ENCODE measurements around the gene HBD.

Gene HBD

DNA sequence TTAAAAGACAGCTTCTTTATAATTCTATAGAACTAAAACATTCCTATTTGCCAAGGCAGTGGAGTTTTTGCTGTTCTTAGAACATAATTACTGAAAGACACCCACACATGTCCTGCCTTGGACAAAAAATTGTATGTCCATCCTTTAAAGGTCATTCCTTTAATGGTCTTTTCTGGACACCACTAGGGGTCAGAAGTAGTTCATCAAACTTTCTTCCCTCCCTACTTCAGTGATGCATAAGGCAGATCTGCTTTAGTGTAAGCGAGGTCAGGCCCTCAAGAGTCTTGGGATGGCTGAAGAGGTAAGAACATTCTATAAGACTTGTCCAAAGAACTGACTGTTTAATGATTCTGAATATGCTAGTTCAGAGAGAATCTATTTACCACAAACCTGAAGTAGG, 29.5 kb downstream of the HBD start:
- no peak for DNase-seq (ENCODE audit: insufficient read length, low spot score)
- FAIRE-seq: no peak
- peak; percentile 1 for TF ChIP-seq CTCF (IDR thresholded peaks at IDR 0.05; ENCODE audit: insufficient read depth, missing control alignments)

- DNase-seq (ENCODE audit: insufficient read length, low spot score) (no peak), FAIRE-seq (no peak)
- no peak for TF ChIP-seq CTCF (IDR thresholded peaks at IDR 0.05; ENCODE audit: insufficient read depth, missing control alignments)
Observed at GRCh38 chr11:5203366-5203765, 30.9 kb downstream of the HBD start.

DNA sequence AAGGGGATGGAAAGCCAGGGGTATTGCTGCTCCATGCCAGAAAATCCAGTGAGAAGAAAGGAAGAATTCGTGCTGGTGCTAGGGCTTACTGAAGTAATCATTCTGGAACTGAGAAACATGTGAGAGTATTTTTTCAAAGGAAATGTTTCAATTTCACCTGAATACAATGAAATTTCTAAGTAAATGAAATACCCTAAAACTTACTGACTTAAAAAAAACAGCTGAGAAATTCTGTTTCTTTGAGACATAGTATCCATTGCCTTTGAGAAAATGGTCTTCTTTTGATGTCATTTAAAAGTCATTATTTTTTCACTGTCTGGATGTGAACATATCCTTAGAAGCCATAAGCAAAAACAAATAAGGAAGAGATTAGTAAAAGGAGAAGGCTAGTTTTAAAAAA, 33.7 kb downstream of the HBD start, which contains the start of gene OR51V1:
OR51V1 (minus strand) TSS at position 101 of the 400 bp plus-strand sequence; CDS start at position 101, 0 bp downstream.
- no peak for FAIRE-seq
- TF ChIP-seq CTCF (IDR thresholded peaks at IDR 0.05; ENCODE audit: insufficient read depth, missing control alignments): no peak
- no peak for DNase-seq (ENCODE audit: insufficient read length, low spot score)

DNA sequence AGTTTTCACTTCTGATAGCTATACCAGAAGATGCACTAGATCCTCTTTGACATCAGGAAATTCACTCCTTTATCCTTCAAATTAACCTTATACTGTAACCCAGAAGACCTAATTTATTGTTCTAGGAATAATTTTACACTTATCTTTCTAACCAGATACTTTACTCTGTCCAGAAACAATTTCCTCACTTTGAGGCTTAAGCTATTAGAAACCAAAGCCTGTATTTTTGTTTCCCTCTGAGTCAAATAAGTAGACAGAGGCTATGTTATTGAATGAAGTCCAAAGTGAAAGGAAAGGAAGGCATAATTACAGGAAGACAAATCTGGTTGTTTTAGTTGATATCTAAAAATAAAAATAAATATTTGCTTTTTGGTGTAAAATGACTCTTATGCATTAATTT, 36.0 kb downstream of the HBD start:
- FAIRE-seq: no peak
- no peak for TF ChIP-seq CTCF (IDR thresholded peaks at IDR 0.05; ENCODE audit: insufficient read depth, missing control alignments)
- no peak for DNase-seq (ENCODE audit: insufficient read length, low spot score)

GRCh38 chr11:5197536-5197935, 36.7 kb downstream of the HBD start:
- DNase-seq (ENCODE audit: insufficient read length, low spot score) (no peak), FAIRE-seq (no peak)
- TF ChIP-seq CTCF (IDR thresholded peaks at IDR 0.05; ENCODE audit: insufficient read depth, missing control alignments): no peak

DNA sequence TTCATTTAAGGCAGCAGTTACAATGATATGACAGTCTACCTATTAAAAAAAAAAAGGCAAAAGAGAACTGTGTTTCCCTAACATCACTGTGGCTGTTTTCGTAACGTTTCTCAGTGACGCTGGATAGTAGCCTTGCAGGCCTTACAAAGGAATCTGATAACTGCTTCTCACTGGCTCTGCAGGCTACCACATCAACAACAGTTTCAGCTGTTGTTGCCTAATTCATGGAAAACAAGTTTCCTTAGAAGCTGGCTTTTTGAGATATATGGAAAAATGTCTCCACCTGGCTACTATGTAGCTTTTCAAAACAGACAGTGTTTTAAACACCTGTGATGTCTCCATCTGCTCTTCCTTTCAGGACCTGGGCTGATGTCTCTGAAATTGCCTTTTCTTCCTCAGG, 37.6 kb downstream of the HBD start:
- TF ChIP-seq CTCF (IDR thresholded peaks at IDR 0.05; ENCODE audit: insufficient read depth, missing control alignments): no peak
- no peak for FAIRE-seq
- no peak for DNase-seq (ENCODE audit: insufficient read length, low spot score)

- FAIRE-seq (no peak), DNase-seq (ENCODE audit: insufficient read length, low spot score) (no peak)
Observed at GRCh38 chr11:5196067-5196466, 38.2 kb downstream of the HBD start.

More at GRCh38 chr11:5196067-5196466, 38.2 kb downstream of the HBD start:
- TF ChIP-seq CTCF (IDR thresholded peaks at IDR 0.05; ENCODE audit: insufficient read depth, missing control alignments): no peak
